Fibroblast of lung (primary cell): ENCODE results near the gene TTC22. TPM values are rescaled to one million over a fixed set of nuclear protein-coding genes. Genes with fewer than 3 reads are reported as not detected.

Experiments used
- DNase-seq, 2 donors: peaks; one replicate each; pipeline versions ENCODE4 v3.0.0 to v3.0.0-alpha.2; 2010; ENCODE audit warnings: low read depth in 2 of 2
- H2AFZ ChIP-seq: 2 replicates; pipeline ENCODE4 v1.5.1; 2012; ENCODE audit warnings: low read length, control low read depth, inconsistent platforms
- H3K27ac ChIP-seq: 2 replicates; pipeline ENCODE4 v1.5.1; 2011; ENCODE audit warnings: low read length, control low read depth; ENCODE audit not compliant: insufficient read depth
- H3K27me3 ChIP-seq: 2 replicates; pipeline ENCODE4 v1.5.1; 2011; ENCODE audit warnings: mild to moderate bottlenecking, low read length; ENCODE audit not compliant: control insufficient read depth, insufficient read depth
- H3K36me3 ChIP-seq: 2 replicates; pipeline ENCODE4 v1.5.1; 2011; ENCODE audit warnings: low read length; ENCODE audit not compliant: control insufficient read depth, insufficient read depth
- H3K4me1 ChIP-seq: 2 replicates; pipeline ENCODE4 v1.5.1; 2011; ENCODE audit warnings: low read length; ENCODE audit not compliant: control insufficient read depth, insufficient read depth; ENCODE audit errors: extremely low read depth
- H3K4me2 ChIP-seq: 2 replicates; pipeline ENCODE4 v1.5.1; 2011; ENCODE audit warnings: low read length, control low read depth; ENCODE audit not compliant: insufficient read depth; ENCODE audit errors: extremely low read depth
- H3K4me3 ChIP-seq, 4 experiments: fragments of 200-600 bp in 1 of 4; sonication (generic) in 1 of 4; replicated peaks in 1 of 4; 2 replicates each; pipeline ENCODE4 v1.5.1; 2011 to 2016; ENCODE audit warnings: low read length in 4 of 4, low read depth in 3 of 4, mild to moderate bottlenecking in 3 of 4, control low read depth in 2 of 4, inconsistent platforms in 1 of 4, mixed read lengths in 1 of 4; ENCODE audit not compliant: insufficient read depth in 1 of 4; ENCODE audit errors: control extremely low read depth in 1 of 4
- H3K79me2 ChIP-seq: 2 replicates; pipeline ENCODE4 v1.5.1; 2012; ENCODE audit warnings: mild to moderate bottlenecking, low read length, inconsistent platforms; ENCODE audit not compliant: control insufficient read depth, insufficient read depth
- H3K9ac ChIP-seq: 2 replicates; pipeline ENCODE4 v1.5.1; 2011; ENCODE audit warnings: mild to moderate bottlenecking, low read length, control low read depth; ENCODE audit not compliant: insufficient read depth
- H3K9me3 ChIP-seq: 2 replicates; pipeline ENCODE4 v1.5.1; 2012; ENCODE audit warnings: low read depth, low read length; ENCODE audit not compliant: control insufficient read depth, insufficient read depth
- H4K20me1 ChIP-seq: 2 replicates; pipeline ENCODE4 v1.5.1; 2011; ENCODE audit warnings: low read length; ENCODE audit not compliant: control insufficient read depth, insufficient read depth; ENCODE audit errors: extremely low read depth
- EZH2 ChIP-seq: IDR thresholded peaks from 2 replicates; pipeline ENCODE4 v1.5.1; 2012; ENCODE audit warnings: low read length, control low read depth, mild to moderate bottlenecking; ENCODE audit errors: missing control alignments
- polyA plus RNA-seq, 2 donors: library from polyadenylated mRNA; depleted of rRNA in 1 of 2; stranded (reverse) in 1 of 2; unstranded in 1 of 2; fragments of >200 nt; gene quantifications; 2 replicates each; pipeline ENCODE4 v1.2.1, GENCODE V29; 2011 to 2012; ENCODE audit warnings: missing spikeins in 1 of 2
- total RNA-seq: library from RNA; depleted of rRNA; stranded (reverse); fragments of >200 nt; gene quantifications from 2 replicates; pipeline ENCODE4 v1.2.1, GENCODE V29; 2014
- TF ChIP-seq, protein P1 (sequence below), 2 donors: IDR thresholded peaks in 1 of 2; conservative IDR thresholded peaks in 1 of 2; 1 replicate in 1 of 2; 2 replicates in 1 of 2; pipeline ENCODE4 v1.5.1; 2011 to 2012; ENCODE audit warnings: low read length in 2 of 2, control low read depth in 1 of 2, inconsistent platforms in 1 of 2, low read depth in 1 of 2, mild to moderate bottlenecking in 1 of 2

The TTC22 gene
- total and polyA plus RNA-seq, 2 donors (not counting 1 experiment from before 2014, with no cell fraction given), result not detected

DNA sequence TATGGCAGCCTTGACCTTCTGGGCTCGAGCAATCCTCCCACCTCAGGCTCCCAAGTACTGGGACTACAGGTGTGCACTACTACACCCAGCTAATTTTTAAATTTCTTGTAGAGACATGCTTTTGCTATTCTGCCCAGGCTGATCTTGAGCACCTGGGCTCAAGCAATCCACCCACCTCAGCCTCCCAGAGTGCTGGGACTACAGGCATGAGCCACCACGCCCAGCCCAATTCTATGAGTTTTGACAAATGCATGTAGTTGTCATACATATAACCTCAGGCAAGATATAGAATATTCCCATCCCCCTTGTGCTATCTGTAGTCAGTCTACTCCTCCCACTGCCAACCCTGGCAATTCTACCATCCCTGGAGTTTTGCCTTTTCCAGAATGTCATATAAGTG, 38.7 kb upstream of the TTC22 start:
- H4K20me1 ChIP-seq, result no peaks in the 10 kb centered on the region
- H3K36me3 ChIP-seq, result no peaks in the 10 kb centered on the region
- no peaks in the 10 kb centered on the region for H3K4me1 ChIP-seq
- no peak overlapping the region for H3K9ac ChIP-seq
- H3K27me3 ChIP-seq, result peaks cover 17% of the 10 kb centered on the region
- H3K27ac ChIP-seq, result no peak overlapping the region
- no peak overlapping the region for H2AFZ ChIP-seq
- TF ChIP-seq, protein P1, sequence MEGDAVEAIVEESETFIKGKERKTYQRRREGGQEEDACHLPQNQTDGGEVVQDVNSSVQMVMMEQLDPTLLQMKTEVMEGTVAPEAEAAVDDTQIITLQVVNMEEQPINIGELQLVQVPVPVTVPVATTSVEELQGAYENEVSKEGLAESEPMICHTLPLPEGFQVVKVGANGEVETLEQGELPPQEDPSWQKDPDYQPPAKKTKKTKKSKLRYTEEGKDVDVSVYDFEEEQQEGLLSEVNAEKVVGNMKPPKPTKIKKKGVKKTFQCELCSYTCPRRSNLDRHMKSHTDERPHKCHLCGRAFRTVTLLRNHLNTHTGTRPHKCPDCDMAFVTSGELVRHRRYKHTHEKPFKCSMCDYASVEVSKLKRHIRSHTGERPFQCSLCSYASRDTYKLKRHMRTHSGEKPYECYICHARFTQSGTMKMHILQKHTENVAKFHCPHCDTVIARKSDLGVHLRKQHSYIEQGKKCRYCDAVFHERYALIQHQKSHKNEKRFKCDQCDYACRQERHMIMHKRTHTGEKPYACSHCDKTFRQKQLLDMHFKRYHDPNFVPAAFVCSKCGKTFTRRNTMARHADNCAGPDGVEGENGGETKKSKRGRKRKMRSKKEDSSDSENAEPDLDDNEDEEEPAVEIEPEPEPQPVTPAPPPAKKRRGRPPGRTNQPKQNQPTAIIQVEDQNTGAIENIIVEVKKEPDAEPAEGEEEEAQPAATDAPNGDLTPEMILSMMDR (conservative IDR thresholded peaks at IDR 0.05 in 1 of 2, IDR thresholded peaks at IDR 0.05 in 1 of 2; ENCODE audit: low read depth in 1 of 2, low read length in 2 of 2), result no peak
- TF ChIP-seq EZH2, result no peak
- no peak overlapping the region for H3K4me2 ChIP-seq
- H3K4me3 ChIP-seq, result no peak overlapping the region
- no peaks in the 10 kb centered on the region for H3K79me2 ChIP-seq
- H3K9me3 ChIP-seq, result no peaks in the 10 kb centered on the region
- DNase-seq, result no peak

DNA sequence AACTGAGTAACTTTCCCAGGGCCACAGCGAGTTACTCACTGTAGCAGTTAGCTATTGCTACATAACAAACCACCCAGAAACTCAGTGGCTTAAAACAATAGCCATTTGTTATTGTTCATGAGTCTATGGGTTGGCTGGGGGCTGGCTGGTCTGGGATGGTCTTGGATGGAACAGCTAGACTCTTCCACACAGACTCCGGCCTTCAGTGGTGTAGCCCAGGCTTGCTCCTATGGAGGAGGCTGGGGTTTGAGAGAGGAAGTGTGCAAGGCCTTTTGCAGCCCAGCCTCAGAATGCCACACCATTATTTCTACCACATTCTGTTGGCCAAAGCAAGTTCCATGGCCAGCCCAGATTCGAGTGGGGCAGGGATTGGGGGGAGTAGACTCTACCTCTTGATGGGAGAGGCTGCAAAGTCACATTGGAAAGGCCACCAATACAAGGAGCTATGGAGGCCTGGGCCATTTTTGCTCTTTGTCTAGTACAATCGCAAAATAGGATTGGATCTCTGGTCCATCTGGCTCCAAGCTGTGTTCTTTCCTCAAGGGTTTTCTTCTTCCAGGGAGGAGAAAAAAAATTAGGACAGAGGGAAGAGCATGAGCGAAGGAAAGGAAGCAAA, 37.5 kb upstream of the TTC22 start:
- TF ChIP-seq EZH2, result no peak
- TF ChIP-seq, protein P1 (conservative IDR thresholded peaks at IDR 0.05 in 1 of 2, IDR thresholded peaks at IDR 0.05 in 1 of 2; ENCODE audit: low read depth in 1 of 2, low read length in 2 of 2), result no peak
- no peaks in the 10 kb centered on the region for H3K79me2 ChIP-seq
- H3K36me3 ChIP-seq, result no peaks in the 10 kb centered on the region
- H2AFZ ChIP-seq, result no peak overlapping the region
- no peaks in the 10 kb centered on the region for H3K9me3 ChIP-seq
- H3K9ac ChIP-seq, result no peak overlapping the region
- no peaks in the 10 kb centered on the region for H3K4me1 ChIP-seq
- no peak overlapping the region for H3K4me3 ChIP-seq
- no peaks in the 10 kb centered on the region for H4K20me1 ChIP-seq
- no peak for DNase-seq
- H3K4me2 ChIP-seq, result no peak overlapping the region
- no peak overlapping the region for H3K27ac ChIP-seq
- H3K27me3 ChIP-seq, result peaks cover 21% of the 10 kb centered on the region

DNA sequence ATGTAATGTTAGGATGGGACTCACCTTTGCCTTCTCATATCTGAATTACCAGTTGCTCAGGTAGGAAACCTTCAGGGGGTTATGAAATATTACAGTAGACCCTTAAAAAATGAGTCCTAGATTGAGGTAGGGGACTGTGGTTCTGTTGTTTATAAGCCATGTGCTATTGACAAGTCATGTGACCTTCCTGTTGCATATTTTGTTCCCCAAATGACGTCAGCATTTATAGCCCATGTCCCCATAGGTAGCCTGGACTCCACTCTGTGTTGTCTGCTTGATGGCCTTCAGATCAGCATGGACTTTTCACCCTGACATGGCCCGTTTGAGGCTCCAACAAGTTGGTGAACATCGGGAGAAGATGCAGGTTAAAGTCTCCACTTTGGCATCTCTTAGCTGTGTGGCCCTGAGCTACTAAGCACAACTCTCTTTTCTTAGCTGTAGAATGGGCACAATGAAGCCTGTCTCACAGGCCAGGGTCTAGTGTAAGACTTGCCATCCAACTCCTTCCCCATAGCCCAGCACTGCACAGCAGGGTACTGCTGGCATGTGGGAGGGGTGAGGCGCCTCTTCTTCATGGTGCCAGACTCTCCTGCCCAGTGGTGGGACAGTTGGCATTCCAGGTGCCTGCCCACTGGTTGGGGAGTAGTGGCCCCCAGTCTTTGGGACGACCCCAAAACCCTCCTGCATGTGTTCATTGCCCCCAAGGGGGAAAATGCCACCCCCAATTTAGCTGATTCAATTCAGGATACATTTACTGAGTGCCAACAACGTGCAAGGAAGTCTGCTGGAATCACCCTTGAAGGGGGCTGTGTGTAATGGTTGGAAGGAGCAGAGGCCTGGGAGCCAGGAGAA, 36.1 kb upstream of the TTC22 start:
- Histone ChIP-seq H3K4me3 (no peak overlapping the region), H3K27ac (no peak overlapping the region), H3K9me3 (no peaks in the 10 kb centered on the region), H3K79me2 (no peaks in the 10 kb centered on the region), H2AFZ (no peak overlapping the region), H3K9ac (no peak overlapping the region), H3K27me3 (peaks cover 28% of the 10 kb centered on the region), H3K4me1 (no peaks in the 10 kb centered on the region), H3K4me2 (no peak overlapping the region), H4K20me1 (no peaks in the 10 kb centered on the region), H3K36me3 (no peaks in the 10 kb centered on the region)
- TF ChIP-seq, protein P1 (conservative IDR thresholded peaks at IDR 0.05 in 1 of 2, IDR thresholded peaks at IDR 0.05 in 1 of 2; ENCODE audit: low read depth in 1 of 2, low read length in 2 of 2), result no peak
- no peak for TF ChIP-seq EZH2
- DNase-seq, result no peak
